Stomach (tissue), 9 donors: ENCODE data around the gene GJC1. TPM values are rescaled to one million over a fixed set of nuclear protein-coding genes. Genes with fewer than 3 reads are reported as not detected.
A peak's percentile ranks its signal among the peaks of the same experiment; 100 is the strongest.

Source experiments
- DNase-seq, 2 donors: peaks; one replicate each; pipeline versions ENCODE4 v3.0.0 to v3.0.0-alpha.2; 2013 to 2019
- H3K27ac ChIP-seq, 5 donors: fragments of 200-600 bp in 4 of 5; sonication (generic) in 4 of 5; one replicate each; pipeline ENCODE4 v1.5.1; 2013 to 2019; ENCODE audit warnings: mild to moderate bottlenecking in 1 of 5, moderate library complexity in 1 of 5
- H3K27me3 ChIP-seq, 3 donors: fragments of 200-600 bp; sonication (generic); one replicate each; pipeline ENCODE4 v1.5.1; 2017 to 2019; ENCODE audit warnings: mixed run types in 1 of 3
- H3K36me3 ChIP-seq, 4 donors: fragments of 200-600 bp; sonication (generic); 1 replicate in 3 of 4; 2 replicates in 1 of 4; pipeline ENCODE4 v1.5.1; 2016 to 2019
- H3K4me1 ChIP-seq, 4 donors: fragments of 200-600 bp; sonication (generic); one replicate each; pipeline ENCODE4 v1.5.1; 2016 to 2019
- H3K4me3 ChIP-seq, 4 donors: fragments of 200-600 bp; sonication (generic) in 3 of 4; one replicate each; pipeline ENCODE4 v1.5.1; 2016 to 2019; ENCODE audit warnings: mild to moderate bottlenecking in 1 of 4
- H3K9me3 ChIP-seq, 4 donors: fragments of 200-600 bp; sonication (generic); one replicate each; pipeline ENCODE4 v1.5.1; 2016 to 2019
- CTCF ChIP-seq, 7 experiments: fragments of 450-650 bp in 4 of 7; fragments of 200-600 bp in 3 of 7; sonication (generic) in 3 of 7; IDR thresholded peaks; one replicate each; pipeline ENCODE4 v1.5.1; 2016 to 2019; ENCODE audit warnings: antibody characterized with exemption in 7 of 7, control low read depth in 2 of 7, mild to moderate bottlenecking in 1 of 7
- EP300 ChIP-seq: sonication (generic); formaldehyde crosslinking; IDR thresholded peaks from one replicate; pipeline ENCODE4 v1.6.1; 2017; ENCODE audit warnings: antibody characterized with exemption
- POLR2A ChIP-seq, 4 donors: fragments of 450-650 bp; IDR thresholded peaks; one replicate each; pipeline ENCODE4 v1.6.1; 2016; ENCODE audit warnings: antibody characterized with exemption in 4 of 4, control low read depth in 2 of 4, mild to moderate bottlenecking in 1 of 4, moderate library complexity in 1 of 4
- POLR2AphosphoS5 ChIP-seq, 3 donors: sonication (generic); formaldehyde crosslinking; IDR thresholded peaks; one replicate each; pipeline ENCODE4 v1.6.1; 2016; ENCODE audit warnings: antibody characterized with exemption in 3 of 3
- WGBS, 5 donors: extraction: QIAGEN DNeasy Blood & Tissue Kit in 3 of 5; methylation state at CpG; one replicate each; pipeline versions ENCODE4 v1.1.5 to v1.1.7; 2013 to 2018; 5-methylcytosine and 5-hydroxymethylcytosine counted together
- intact Hi-C: fragments of 100-400 bp; cut with DNase I; formaldehyde crosslinking; loops from one replicate; pipeline ENCODE4 v1.15.1; 2023; ENCODE audit warnings: low total_unique reads
- polyA plus RNA-seq, 3 donors: library from polyadenylated mRNA; stranded (reverse); fragments of 200-250 nt; gene quantifications; one replicate each; pipeline ENCODE4 v1.2.3, GENCODE V29; 2013
- total RNA-seq, 5 donors: library from RNA; depleted of rRNA; stranded (reverse); fragments of >200 nt; gene quantifications; one replicate each; pipeline versions ENCODE4 v1.1.0 to v1.2.3, GENCODE V29; 2014 to 2016
- donor health status: healthy with polysubstance abuse.
- donor health status: Bipolar disorder and iron deficiency.
- donor health status: healthy.

The GJC1 gene
- total and polyA plus RNA-seq, 8 donors: 0.31 to 53.1 (median 10.4) TPM

- no peak overlapping the region for H3K27ac ChIP-seq
- no peak overlapping the region for H3K4me3 ChIP-seq
- no peak for TF ChIP-seq POLR2A (IDR thresholded peaks at IDR 0.05)
- H3K9me3 ChIP-seq: no peaks in the 10 kb centered on the region
- no peak for DNase-seq
- peaks cover 0 to 81% (median 42%) of the 10 kb centered on the region in 3 donors for H3K27me3 ChIP-seq
- intact Hi-C loops: no loop called here
- H3K36me3 ChIP-seq: no peaks in the 10 kb centered on the region
- peaks cover 13 to 17% (median 14%) of the 10 kb centered on the region in 4 donors for H3K4me1 ChIP-seq
- 69 to 75% (median 71%) methylated on average over 15 to 17 of the region's 17 CpGs for WGBS, 5 donors
Observed at GRCh38 chr17:44761932-44762810, 67.9 kb downstream of the GJC1 start.

GRCh38 chr17:44760474-44761308, 69.4 kb downstream of the GJC1 start:
- Histone ChIP-seq H3K27ac (no peak overlapping the region), H3K4me1 (peaks cover 13 to 17% (median 14%) of the 10 kb centered on the region in 4 donors), H3K27me3 (peaks cover 0 to 73% (median 39%) of the 10 kb centered on the region in 3 donors), H3K9me3 (no peaks in the 10 kb centered on the region), H3K4me3 (no peak overlapping the region), H3K36me3 (no peaks in the 10 kb centered on the region)
- no peak for TF ChIP-seq CTCF (IDR thresholded peaks at IDR 0.05)
- TF ChIP-seq EP300: no peak
- no peak for TF ChIP-seq POLR2A (IDR thresholded peaks at IDR 0.05)
- no peak for TF ChIP-seq POLR2AphosphoS5 (IDR thresholded peaks at IDR 0.05)
- intact Hi-C loops: no loop called here
- DNase-seq: no peak
- WGBS, 5 donors: 67 to 82% (median 70%) methylated on average over 13 of the region's 13 CpGs

GRCh38 chr17:44759916-44760243, 70.2 kb downstream of the GJC1 start:
- no peak for TF ChIP-seq CTCF (IDR thresholded peaks at IDR 0.05)
- no peak for TF ChIP-seq EP300
- TF ChIP-seq POLR2AphosphoS5 (IDR thresholded peaks at IDR 0.05): no peak
- no peak for TF ChIP-seq POLR2A (IDR thresholded peaks at IDR 0.05)
- Histone ChIP-seq H3K9me3 (no peaks in the 10 kb centered on the region), H3K27me3 (peaks cover 0 to 70% (median 38%) of the 10 kb centered on the region in 3 donors), H3K27ac (no peak overlapping the region), H3K4me1 (peaks cover 13 to 17% (median 14%) of the 10 kb centered on the region in 4 donors), H3K4me3 (no peak overlapping the region), H3K36me3 (no peaks in the 10 kb centered on the region)
- WGBS, 5 donors: 60 to 76% (median 69%) methylated on average over 3 of the region's 3 CpGs; no CpG with 5 or more reads in 1 of the 5 donors
- intact Hi-C loops: no loop called here
- DNase-seq: no peak

GRCh38 chr17:44759086-44759915, 70.8 kb downstream of the GJC1 start:
- Histone ChIP-seq H3K4me1 (peaks cover 13 to 17% (median 14%) of the 10 kb centered on the region in 4 donors), H3K27ac (no peak overlapping the region), H3K9me3 (no peaks in the 10 kb centered on the region), H3K36me3 (no peaks in the 10 kb centered on the region), H3K4me3 (peak overlapping the region; percentile 44 to 60 (median 50)), H3K27me3 (peaks cover 0 to 64% (median 38%) of the 10 kb centered on the region in 3 donors)
- 0 to 12% (median 6%) methylated on average over 4 to 60 of the region's 60 CpGs for WGBS, 5 donors
- intact Hi-C loops: no loop called here
- no peak for TF ChIP-seq CTCF (IDR thresholded peaks at IDR 0.05)
- no peak for TF ChIP-seq POLR2A (IDR thresholded peaks at IDR 0.05)
- no peak for DNase-seq
